NCI-H2227 (cell line): ENCODE measurements around the gene PCDH1.
"Not testable (repeated sequence)": the region's sequence is repeated elsewhere in the genome, so short reads cannot be mapped to it uniquely, and the experiment has no call there.

Source experiments
- DNase-seq: peaks from one replicate; lab custom pipeline; 2025; ENCODE audit not compliant: unreplicated experiment; lab: John Stamatoyannopoulos, UW

The PCDH1 gene

DNA sequence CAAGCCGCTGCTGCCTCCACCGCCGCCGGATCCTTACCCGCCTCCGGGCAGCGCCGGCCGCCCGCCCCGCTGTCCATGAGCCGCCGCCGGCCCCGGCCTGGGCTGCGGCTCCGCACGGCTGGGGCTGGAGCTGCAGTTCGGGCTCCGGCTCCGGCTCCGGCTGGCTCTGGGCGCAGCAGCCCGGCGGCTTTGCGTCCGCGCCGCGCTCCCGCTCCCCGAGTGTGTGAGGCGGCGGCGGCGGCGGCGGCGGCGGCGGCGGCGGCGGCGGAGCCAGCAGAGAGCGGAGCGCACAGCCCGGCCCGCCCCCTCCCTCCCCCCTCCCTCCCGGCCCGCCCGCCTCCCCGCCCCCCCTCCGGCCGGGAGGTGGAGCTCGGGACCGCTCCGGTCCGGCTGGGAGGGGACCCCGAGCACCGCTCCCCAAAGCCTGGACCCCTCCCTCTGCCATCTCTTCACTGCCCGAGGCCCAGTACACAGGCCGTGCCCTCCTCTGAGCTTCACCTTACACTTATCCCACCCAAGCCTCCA, at the start of gene PCDH1:
TSS of gene PCDH1 (minus strand) at position 225 of the 525 bp plus-strand sequence. CDS start at position 77, 148 bp downstream.
- peak; percentile 56 for DNase-seq

GRCh38 chr5:141926434-141926833, 48.2 kb upstream of the PCDH1 start:
- DNase-seq: no peak

DNA sequence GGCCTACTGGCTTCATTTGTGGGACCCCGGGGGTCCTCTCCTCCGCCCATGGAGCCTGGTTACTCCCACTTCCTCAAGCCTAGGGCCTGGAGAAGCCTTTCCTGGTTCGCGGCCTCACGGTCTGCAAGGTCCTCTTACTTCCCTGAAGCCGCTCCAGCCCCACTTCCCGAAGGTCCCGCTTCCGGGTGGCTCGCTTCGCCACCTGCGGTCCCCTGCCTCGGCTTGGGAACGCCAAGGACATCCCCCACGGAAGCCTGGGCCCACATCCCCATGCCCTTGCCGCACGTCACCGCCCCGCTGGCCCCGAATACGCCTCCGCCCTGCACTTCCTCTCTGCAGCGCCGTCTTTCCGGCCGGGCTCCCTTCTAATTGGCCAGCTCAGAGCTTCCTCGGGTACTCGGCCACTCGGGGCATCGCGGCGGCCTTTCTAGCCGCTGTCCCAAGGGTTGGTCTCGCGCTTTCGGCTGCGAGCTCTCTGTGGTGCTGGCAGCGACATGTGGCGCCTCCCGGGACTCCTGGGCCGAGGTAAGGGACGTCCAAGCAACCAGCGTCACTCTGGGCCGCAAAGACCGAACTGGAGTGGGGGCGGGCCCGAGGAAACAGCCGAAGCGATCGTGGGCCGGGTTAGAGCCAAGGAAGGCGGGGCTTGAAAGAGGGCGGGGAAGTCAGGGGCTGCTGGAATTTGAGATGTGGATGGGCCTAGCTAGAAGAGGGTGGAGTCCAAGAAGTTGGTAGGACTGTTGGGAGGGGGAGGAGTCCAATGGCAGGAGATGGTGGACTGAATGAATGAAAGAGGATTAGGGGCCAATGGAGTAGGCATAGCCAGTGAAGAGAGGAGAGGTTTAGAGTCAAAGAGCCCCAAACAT, 45.5 kb upstream of the PCDH1 start, which contains the start of gene DELE1:
TSS of gene DELE1 (plus strand) at position 424 of the 866 bp plus-strand sequence. CDS start at position 495, 71 bp downstream.
- peak; percentile 90 for DNase-seq

DNA sequence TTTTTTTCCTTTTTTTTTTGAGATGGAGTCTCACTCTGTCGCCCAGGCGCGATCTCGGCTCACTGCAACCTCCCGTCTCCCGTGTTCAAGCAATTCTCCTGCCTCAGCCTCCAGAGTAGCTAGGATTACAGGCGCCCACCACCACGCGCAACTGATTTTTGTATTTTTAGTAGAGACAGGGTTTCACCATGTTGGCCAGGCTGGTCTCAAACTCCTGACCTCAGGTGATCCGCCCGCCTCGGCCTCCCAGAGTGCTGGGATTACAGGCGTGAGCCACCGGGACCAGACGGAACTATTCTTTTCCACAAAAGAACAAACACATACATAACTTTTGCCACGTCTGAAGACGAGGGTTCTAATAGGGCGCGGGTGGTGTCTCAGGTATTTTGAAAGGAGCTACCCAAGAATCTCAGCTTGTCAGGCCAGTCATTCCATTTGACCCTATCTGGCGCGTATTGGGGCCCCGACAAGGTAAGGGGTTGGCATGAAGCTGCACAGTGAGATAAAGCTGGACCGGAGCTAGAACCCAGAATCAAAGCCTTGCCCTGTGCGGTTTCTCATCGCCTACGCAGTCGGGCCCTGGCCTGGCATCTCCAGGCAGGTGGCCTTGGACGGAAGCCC, 44.7 kb upstream of the PCDH1 start:
- not testable (repeated sequence) for DNase-seq

DNA sequence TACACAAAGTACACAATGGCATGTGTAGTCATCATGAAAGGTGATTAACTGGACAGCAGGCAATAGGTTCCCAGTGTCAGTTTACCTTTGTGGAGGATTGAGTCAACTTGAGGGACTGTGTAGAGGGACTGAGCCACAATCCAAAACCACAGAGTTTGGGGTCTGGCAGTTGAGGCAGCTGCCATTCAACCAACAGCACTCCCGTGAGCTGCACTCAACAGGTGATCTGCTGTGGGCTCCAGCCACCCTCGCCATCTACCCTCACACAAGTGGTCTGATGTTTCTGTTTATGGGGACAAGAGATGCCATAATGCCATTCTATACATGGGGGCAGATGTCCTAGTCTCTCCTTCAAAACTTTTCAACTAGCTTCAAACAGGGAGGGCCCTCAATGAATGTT, 42.6 kb upstream of the PCDH1 start:
- no peak for DNase-seq

DNA sequence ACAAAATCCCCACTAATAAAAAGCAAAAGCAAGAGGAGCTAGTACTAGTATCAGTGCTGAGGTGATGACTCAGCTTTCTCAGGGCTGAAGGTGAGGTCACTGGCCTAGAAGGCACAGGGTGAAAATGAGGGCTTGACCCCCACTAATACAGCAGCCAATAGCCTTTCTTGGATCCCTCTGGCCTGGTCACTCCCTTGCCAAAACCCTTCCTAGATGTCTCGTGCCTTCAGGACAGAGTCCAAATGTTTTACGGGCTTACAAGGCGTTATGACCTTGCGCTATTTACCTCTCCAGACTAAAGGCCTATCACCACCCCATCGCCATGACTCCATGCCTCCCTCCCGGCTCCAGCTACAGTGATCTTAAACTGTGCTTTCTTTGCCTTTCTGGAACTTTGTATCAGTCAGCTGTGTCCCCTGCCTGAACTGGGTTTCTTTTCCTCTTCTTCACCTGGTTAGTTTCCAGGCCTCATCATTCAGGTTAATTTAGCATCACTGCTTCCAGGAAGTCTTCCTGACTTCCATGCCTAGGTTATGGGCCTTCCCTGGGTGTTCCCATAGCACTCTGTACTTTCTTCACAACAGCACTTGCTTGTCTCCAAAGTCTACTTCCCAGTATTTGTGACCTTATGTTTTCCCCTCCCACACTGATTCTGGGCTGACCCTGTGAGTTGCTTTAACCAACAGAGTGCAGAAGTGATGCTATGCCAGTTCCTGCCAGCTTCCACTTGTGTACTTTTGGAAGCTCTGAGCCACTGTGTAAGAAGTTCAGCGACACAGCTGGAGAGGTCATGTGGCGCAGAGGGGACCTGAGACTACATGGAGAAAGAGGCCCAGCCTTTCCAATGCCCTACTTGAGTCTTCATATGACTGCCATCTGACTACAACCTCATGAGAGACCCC, 41.3 kb upstream of the PCDH1 start:
- DNase-seq: no peak

DNA sequence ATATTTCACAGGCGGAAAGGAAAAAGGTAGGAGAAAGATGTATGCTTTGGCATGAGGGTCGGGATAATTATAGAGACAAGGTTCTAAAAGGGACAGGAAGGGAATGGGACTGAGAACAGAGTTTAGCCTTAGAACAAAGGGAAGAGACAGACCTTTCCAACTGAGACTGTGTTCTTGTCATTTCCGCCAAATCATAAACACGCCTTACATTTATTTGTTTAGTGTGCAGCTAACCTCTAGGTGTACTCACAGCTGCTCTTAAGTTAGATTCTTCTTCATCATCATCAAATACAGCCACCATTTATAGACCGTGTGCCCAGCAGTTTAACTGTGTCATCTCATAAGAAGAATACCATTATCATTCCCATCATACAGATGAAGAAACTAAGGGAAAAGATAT, 39.5 kb upstream of the PCDH1 start:
- DNase-seq: no peak

- DNase-seq: no peak
These were observed 38.3 kb upstream of the PCDH1 start for GRCh38 chr5:141916522-141916921.

DNA sequence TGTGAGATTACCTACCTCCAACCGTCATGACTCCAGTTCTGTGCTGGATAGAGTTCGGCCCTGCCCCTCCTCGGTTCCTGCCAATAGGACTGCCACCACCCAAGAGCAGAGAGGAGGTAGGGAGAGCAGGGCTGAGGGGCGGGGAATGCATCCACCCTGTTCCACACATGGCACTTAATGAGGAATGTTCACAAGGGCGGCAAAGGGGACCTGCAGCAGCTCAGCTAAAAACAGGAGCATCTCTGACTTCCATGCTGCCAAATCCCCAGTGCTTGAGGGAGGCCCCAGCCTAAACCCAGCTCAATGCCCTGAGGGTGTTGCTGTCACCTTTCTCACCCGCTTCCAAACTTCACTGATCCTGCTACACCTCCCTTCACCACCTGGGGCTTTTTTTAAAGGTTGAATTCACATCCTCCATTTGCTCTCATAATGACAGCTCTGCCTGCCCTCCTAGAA, 37.7 kb upstream of the PCDH1 start:
- DNase-seq: peak; percentile 16

GRCh38 chr5:141914797-141915196, 36.6 kb upstream of the PCDH1 start:
- no peak for DNase-seq

DNA sequence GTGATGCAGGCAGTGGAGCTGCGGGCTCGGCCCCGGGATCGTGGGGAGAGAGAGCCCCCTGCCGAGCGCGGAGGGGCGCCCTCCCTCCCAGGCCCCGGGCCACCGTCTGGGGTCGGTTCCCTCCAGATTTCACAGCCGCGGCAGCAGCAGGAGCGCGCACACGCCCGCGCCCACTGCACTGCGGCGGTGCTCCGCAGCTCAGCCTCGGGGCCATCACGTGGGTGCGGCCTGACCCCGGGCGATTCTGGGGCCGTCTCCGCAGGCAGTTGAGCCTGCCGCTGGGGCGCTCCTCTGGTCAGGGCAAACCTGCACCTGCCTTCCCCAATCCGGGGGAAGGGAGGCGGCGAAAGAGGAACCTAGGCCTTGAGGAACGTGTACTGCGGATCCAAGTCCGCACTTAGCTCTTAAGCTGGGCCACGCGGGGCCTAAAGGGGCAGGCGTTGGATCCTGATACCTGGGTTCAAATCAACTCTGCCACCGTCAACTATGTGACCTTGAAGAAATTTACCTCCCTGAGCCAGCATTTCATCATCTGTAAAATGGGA, 36.1 kb upstream of the PCDH1 start:
- DNase-seq: peak; percentile 64

DNA sequence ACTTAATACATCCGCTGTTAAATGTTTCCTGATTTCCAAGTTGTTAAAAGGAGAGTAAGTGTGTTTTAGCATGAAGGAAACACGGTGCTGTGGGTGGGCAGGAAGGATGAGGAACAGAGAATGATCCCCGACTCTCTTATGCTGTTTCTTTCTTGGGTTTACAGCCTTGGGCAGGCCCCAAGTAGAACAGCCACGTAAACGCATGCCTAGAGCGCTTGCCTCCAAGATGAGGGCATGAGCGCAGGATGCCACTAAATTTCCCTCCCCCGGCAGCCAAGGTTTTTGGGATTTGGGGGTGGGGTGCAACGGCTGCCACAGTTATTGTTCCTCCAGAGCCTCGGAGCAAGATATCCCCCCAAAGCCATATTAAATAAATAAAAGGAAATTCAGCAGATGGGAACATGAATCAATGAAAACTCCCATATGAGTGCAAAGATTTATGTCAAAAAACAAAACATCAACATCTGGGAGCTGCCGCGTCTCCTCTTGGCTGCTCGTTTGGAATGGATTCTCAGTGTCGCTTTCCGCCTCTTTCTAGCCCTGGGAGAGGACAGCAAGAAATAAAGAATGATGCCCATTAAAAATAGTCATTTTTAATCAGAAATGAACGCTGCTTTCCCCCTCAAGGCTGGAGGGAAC, 35.5 kb upstream of the PCDH1 start:
- peak; percentile 11 for DNase-seq

DNA sequence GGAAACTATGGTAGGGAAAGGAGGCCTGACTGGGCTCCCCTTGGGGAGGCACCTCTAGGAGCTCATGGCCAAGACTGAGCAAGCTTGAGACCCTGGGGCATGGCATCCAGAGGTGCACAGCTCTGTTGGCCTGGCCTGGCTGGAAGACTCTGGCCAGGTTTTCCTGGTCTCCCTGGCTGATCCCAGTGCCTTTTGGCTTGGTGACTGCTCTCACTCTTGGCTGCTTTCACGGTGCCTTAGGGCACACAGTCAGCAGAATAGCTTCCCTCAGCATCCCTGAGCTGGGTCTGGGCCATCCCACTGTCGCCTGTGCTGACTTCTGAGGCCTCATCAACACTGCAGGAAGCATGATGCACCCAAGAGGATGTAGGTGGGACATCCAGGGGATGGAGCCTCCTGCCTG, 32.1 kb upstream of the PCDH1 start:
- DNase-seq: no peak

DNA sequence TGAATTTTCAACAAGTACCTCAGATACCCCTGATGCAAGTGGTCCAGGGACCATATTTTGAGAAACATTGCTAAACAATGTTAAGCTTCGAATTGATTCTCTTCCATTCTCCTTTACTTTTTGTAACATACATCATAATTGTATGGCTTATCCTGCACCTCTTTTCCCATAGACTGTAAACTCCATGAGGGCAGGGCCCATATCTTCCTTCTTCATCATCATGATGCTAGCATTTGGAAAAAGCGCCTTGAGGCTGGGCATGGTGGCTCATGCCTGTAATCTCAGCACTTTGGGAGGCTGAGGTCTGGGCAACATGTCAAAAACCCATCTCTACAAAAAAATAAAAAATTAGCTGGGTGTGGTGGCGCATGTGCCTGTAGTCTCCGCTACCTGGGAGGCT, 31.0 kb upstream of the PCDH1 start:
- DNase-seq: no peak

DNA sequence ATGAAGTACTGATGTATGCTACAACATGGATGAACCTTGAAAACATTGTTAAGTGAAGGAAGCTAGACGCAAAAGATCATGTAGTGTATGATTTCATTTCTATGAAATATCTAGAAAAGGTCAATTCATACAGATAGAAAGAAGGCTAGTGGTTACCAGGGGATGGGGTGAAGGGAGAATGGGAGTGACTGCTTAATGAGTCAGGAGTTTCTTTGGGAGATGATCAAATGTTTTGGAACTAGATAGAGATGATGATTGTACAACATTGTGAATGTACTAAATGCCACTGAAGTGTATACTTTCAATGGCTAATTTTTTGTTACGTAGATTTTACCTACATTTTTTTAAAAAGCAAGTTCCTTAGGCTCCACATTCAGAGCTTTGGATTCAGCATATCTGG, 30.6 kb upstream of the PCDH1 start:
- DNase-seq: no peak

DNA sequence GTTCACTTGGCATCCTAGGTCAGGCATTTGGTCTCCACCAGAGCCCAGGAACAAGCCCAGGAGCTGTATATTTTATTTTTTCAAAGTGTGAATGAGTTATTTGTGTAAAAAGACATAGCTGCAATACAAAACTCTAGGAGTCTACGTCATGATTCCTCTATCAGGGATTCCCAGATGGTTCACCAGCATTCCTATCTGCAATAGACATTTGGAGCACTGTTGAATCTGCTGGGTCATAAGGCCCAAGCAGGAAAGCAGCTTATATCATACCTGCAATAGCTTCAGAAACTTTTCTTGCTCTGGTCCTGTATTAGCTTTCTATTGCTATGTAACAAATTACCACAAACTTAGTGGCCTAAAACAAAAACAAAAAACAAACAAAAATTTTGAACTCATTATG, 28.8 kb upstream of the PCDH1 start:
- no peak for DNase-seq

GRCh38 chr5:141906517-141906916, 28.3 kb upstream of the PCDH1 start:
- no peak for DNase-seq

GRCh38 chr5:141904551-141904950, 26.3 kb upstream of the PCDH1 start:
- DNase-seq: no peak

- no peak for DNase-seq
These were observed 25.1 kb upstream of the PCDH1 start for GRCh38 chr5:141903261-141903660.
